Activated CD4-positive, alpha-beta T cell treated with anti-CD3 and anti-CD28 coated beads, Interleukin-2, amount 50 U/mL, for 1 hour (primary cell): Measurements from ENCODE around the gene PITPNC1.
"Not testable (repeated sequence)": the region's sequence is repeated elsewhere in the genome, so short reads cannot be mapped to it uniquely, and the experiment has no call there.

Experiments
- DNase-seq: peaks from one replicate; pipeline ENCODE4 v3.0.0-alpha.2; 2020

The PITPNC1 gene

GRCh38 chr17:67594115-67594880 is 217.2 kb downstream of the PITPNC1 start:
- DNase-seq, result no peak

- no peak for DNase-seq
Measured at GRCh38 chr17:67600408-67600807, 223.3 kb downstream of the PITPNC1 start.

- no peak for DNase-seq
Measured at GRCh38 chr17:67601897-67602296, 224.8 kb downstream of the PITPNC1 start.

- no peak for DNase-seq
Measured at GRCh38 chr17:67602444-67602843, 225.4 kb downstream of the PITPNC1 start.

- peak; percentile 42 for DNase-seq
Measured at GRCh38 chr17:67602974-67603373, 225.9 kb downstream of the PITPNC1 start.

- DNase-seq, result no peak
Measured at GRCh38 chr17:67605256-67605912, 228.3 kb downstream of the PITPNC1 start.

- DNase-seq, result no peak
Measured at GRCh38 chr17:67606471-67606870, 229.4 kb downstream of the PITPNC1 start.

DNA sequence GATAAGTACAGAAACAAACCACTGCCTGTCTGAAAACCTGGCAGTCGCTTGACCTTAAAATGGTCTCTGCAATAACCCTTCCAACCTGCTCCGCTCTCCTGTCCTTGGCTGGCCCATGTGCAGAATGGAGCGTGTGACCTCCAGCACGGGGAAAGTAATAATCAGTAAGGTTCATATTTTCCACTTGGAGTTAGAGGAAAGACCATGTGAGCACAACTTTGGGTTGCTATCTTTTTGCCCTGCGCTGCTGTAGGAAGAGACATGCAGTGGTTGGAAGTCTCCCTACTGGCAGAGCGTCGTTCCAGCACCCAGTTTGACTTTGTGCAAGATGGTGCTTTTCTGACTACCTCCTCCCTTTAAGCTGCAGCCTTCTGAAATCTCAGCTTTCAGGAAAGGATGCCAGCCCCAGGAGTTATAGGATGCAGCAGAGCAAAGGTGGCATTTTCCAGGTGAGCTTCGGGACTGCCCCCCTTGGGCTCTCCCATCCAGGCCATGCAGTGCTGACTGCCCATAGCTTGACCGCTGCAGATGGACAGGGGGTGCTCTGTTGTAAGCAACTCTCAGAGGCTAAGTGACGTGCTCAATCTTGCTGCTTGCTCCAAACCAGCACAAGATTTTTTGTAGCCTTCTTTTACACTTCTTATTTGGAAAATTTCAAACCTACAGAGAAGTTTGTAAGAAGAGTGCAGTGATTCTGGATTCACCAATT is 230.0 kb downstream of the PITPNC1 start:
- DNase-seq, result no peak

DNA sequence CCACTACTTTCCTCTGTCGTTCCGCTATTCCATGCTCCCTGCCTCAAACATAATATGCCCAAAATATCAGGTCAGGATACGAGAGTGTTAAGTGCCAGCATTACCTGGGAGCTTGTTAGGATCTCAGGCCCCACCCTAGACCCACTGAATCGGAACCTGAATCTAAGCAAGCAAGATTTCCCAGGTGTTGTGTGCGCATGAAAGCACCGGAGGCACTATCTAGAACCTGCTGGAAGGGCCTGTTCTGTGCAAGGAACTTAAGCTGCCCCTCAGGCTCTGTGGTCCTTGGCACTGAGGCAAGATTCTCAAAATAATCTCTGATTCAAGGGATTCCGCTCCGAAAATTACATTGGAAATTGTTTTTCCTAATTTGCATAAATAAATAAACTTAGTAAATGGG is 233.0 kb downstream of the PITPNC1 start:
- DNase-seq, result no peak

DNA sequence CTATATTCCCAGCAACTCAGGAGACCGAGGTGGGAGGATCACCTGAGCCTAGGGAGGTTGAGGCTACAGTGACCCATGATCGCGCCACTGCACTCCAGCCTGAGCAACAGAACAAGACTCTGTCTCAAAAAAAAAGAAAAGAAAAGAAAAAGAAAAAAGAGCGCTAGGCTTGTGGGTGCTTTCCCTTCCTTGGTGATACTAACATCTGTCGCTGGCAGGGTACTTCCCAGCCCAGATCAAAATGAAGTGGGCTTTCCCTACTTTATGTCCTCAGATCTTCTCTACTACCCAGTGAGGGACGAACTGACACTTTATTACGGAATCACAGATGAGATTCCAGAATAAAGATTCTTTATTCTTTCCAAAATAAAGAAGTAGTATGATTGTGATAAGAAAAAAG is 236.9 kb downstream of the PITPNC1 start:
- DNase-seq, result no peak

DNA sequence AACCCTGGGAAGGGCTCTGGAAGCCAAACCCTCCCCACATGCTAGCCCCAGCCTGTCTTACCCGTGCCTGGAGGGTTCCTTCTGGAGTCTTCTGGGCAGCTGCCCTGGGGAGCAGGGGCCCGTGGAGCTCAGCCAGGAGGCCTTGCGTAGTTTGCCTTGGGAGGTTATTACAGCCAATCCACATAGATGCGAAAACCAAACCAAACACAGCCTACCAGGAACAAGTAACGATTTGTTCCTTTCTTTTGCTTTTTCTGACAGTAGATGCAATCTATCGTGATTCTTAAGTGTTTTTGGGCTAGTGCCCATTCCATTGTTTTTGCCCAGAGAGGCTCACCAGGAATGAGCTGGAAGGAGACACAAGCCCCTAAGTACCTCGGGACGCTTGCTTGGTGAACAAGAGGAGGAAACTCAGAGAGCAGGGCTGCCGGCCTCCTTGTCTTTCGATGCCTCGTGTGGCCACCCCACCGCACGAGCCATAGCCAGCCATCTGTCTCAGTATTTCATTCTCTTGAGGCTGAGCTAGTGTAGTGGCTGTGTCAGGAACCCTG is 238.0 kb downstream of the PITPNC1 start:
- DNase-seq, result no peak

- no peak for DNase-seq
Measured at GRCh38 chr17:67615736-67616135, 238.7 kb downstream of the PITPNC1 start.

GRCh38 chr17:67617304-67617899 is 240.3 kb downstream of the PITPNC1 start:
- no peak for DNase-seq

DNA sequence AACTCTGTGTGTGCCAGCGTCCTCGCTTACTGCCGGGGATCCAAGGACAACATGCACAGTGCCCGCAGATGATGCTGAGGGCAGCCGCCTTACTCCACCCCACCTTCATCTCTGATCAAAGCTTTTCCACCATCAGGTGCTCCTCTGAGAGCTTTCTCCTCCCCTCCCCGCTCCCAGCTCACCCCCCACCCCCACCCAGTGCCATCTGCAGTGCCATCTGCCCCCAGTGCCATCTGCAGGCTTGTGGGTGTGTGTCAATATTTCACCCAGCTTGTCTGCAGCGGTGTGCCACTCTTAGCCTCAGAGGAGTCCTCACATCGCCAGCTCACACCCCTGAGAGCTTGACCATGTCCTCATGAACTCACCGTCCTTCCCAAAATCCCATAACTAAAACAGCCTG is 242.5 kb downstream of the PITPNC1 start:
- DNase-seq, result no peak

GRCh38 chr17:67620088-67620487 is 243.0 kb downstream of the PITPNC1 start:
- DNase-seq, result no peak

- no peak for DNase-seq
Measured at GRCh38 chr17:67620636-67621035, 243.6 kb downstream of the PITPNC1 start.

- no peak for DNase-seq
Measured at GRCh38 chr17:67623767-67624166, 246.7 kb downstream of the PITPNC1 start.

GRCh38 chr17:67624886-67625656 is 248.0 kb downstream of the PITPNC1 start:
- no peak for DNase-seq

DNA sequence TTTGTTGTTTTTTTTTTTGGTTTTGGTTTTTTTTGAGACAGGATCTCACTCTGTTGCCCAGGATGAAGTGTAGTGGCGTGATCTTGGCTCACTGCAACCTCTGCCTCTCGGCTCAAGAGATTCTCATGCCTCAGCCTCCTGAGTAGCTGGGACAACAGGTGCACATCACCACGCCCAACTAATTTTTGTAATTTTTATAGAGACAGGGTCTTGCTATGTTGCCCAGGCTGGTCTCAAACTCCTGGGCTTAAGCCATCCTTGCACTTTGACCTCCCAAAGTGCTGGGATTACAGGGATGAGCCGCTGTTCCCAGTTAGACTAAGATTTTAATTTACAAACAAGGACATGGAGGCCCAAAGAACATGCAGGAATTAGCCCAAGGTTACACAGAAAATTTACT is 248.9 kb downstream of the PITPNC1 start:
- no peak for DNase-seq

GRCh38 chr17:67628580-67629013 is 251.5 kb downstream of the PITPNC1 start:
- no peak for DNase-seq

DNA sequence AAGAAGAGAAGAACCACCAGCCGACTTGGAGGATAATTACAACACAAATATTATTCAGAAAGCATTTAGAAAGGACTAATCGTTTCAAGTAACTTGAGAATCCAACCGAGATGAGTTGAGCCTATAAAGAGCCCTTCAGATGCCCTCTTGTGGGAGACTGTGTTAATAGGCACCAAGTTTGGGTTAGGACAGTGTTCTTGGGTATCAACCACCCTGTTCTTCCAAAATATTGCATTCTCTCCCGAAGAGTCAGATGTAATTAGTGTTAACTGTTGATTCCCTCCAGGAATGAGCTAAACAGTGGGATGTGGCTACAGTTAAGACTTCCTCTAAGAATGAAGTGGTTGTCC is 252.9 kb downstream of the PITPNC1 start:
- no peak for DNase-seq

DNA sequence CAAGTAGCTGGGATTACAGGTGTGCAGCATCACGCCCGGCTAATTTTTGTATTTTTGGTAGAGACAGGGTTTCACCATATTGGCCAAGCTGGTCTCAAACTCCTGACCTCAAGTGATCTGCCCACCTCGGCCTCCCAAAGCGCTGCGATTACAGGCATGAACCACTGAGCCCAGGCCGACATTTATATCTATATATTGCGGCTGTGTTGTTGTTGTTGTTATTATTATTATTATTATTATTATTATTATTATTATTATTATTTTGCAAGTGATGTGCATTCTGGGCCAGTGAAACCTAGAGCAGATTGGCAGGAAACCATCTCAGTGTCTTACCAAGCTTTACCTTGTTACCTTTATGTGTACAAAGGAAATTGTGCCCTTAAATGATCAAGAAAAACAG is 253.8 kb downstream of the PITPNC1 start:
- DNase-seq, result not testable (repeated sequence)

GRCh38 chr17:67632141-67632540 is 255.1 kb downstream of the PITPNC1 start:
- DNase-seq, result no peak
